ENCODE results near the gene PYURF.

Gene PYURF

DNA sequence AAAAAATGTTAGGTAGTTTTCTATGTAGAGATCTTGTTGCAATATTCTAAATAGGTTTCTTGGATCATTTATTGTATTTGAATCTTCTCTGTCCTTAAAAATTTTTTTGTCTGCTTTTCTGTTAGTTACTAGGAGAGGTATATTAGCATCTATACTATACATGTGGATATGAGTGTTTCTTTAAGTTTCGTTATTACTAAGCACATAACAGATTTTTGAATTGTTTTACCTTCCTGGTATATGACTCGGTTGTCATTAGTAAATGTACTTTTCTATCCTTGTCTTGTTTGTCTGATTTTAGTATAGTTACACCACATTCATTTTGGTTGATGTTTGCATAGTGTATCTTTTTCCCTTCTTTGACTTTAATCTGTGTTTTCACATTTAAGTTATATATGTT, 20.2 kb downstream of the PYURF start:
- DNase-seq: no peak

DNA sequence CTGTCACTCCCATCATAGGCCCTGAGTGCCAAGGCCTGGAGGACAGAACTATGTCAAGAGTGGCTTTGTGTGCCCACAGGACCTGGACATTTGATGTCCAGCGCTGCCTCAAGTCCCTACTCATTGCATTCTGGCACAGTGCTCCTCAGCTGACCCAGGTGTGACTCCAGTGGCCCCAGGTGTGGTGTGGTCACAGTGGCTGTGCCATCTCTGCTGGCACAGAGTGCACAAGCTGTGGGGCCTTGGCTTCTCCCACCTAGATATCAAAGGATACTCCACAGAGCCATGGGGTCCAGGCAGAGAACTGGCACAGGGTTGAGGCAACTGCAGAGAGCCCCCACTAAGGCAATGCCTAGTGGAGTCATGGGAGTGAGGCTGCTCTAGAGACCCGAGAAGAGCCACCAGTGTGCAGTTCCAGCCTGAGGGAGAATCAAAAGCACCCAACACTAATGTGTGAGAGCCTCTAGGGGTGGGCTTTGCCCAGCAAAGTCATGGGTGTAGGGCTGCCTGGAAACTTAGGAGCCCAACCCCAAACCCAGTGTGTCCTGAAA, 25.6 kb downstream of the PYURF start:
- no peak for DNase-seq

DNA sequence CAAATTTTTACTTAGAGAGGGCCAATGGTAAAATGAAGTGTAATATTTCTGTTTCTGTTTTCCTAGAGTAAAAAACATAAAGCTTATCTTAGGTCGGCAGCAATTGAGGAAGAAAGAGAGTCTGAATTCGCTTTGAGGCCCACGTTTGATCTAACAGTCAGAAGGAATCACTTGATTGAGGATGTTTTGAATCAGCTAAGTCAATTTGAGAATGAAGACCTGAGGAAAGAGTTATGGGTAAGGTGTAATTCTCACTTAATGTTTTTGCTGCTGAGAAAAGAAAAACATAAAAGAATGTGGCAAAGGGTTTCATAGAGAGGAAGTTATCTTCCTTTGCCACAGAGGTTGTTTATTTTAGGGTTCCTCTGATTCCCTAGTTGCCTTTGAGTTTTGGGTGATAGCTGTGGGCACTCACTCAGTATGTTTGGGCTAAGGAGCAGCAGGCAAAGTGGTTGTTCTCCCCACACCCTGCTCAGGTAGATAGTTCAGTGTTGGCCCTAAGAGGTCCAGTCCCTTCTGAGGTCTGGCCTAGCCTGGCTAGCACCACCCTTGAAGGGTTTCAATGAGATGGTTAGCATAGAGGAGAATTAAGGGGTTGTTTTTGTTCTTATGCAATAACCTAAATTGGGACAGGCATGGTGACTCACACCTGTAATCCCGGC, 34.3 kb downstream of the PYURF start:
- DNase-seq: no peak

DNA sequence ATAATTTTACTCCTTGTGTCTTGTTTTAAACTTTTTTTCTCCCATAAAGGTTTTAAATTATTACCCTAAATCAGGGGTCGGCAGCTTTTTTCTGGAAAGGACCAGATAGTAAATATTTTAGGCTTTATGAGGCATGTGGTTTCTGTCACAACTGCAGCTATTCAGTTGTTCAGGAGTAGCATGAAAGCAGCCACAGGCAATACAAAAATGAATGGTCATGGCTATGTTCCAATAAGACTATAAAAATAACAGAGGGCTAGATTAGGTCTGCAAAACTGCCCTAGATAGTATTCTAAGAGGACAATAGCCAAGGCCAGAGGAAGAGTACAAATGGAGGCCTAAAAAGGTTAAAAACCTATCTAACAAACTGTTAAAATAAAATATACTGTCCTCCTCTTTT, 42.0 kb downstream of the PYURF start:
- DNase-seq: no peak

DNA sequence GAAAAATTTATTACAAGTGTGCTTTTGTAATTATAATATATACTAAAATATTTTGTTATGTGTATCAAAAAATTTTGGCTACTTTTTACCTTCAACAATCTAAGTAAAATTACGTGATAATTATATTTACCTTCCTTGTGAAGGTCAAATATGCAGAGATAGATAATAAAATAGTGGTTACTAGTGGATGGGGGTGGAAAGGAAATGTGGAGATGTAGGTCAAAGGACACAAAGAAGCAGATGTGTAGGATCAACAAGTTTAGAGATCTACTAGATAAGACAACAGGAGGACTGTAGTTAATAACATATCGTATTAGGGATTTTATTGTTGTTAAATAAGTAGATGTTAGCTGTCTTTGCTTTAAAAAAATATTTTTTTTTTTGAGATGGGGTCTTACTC, 45.3 kb downstream of the PYURF start:
- DNase-seq: no peak

DNA sequence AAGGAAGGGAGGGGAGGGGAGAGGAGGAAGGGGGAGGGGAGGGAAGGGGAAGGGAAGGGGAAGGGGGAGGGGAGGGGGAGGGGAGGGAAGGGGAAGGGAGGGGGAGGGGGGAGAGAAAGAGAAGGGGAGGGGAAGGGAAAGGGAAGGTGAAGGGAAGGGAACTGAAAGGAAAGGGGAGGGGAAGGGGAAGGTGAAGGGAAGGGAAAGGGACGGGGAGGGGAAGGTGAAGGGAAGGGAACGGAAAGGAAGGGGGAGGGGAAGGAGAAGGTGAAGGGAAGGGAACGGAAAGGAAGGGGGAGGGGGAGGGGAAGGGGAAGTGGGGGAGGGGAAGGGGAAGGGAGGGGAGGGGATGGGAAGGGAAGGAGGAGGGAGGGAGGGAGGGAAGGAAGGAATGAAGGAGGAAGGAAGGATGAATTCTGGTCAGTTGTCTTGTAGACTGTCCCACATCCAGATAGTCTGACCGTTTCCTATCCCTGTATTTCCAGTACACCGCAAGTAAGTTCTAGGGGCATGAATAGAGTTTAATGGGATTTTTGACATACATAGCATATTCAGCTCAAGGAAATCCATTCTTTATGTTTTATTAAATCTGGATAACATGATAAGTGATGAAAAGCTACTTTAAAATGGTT, 46.2 kb downstream of the PYURF start:
- no peak for DNase-seq

Measured in DMS79 (cell line).